D721Med (cell line): ENCODE data around the gene MORF4L1.

ENCODE experiments used
- DNase-seq: peaks from one replicate; pipeline ENCODE4 v3.0.0; 2011; ENCODE audit warnings: low spot score; ENCODE audit not compliant: insufficient read length
- FAIRE-seq: peaks from 2 replicates; lab custom pipeline; 2011; peaks lifted over from hg19 to GRCh38; lab: Jason Lieb, UNC
- TF ChIP-seq, protein P1 (sequence below): IDR thresholded peaks from 2 replicates; pipeline ENCODE4 v1.5.1; 2012; ENCODE audit warnings: mild to moderate bottlenecking, control low read depth; ENCODE audit not compliant: insufficient read depth; ENCODE audit errors: missing control alignments

Gene MORF4L1

GRCh38 chr15:78909160-78909695 is 36.5 kb downstream of the MORF4L1 start:
- FAIRE-seq (no peak), DNase-seq (no peak)
- TF ChIP-seq, protein P1, sequence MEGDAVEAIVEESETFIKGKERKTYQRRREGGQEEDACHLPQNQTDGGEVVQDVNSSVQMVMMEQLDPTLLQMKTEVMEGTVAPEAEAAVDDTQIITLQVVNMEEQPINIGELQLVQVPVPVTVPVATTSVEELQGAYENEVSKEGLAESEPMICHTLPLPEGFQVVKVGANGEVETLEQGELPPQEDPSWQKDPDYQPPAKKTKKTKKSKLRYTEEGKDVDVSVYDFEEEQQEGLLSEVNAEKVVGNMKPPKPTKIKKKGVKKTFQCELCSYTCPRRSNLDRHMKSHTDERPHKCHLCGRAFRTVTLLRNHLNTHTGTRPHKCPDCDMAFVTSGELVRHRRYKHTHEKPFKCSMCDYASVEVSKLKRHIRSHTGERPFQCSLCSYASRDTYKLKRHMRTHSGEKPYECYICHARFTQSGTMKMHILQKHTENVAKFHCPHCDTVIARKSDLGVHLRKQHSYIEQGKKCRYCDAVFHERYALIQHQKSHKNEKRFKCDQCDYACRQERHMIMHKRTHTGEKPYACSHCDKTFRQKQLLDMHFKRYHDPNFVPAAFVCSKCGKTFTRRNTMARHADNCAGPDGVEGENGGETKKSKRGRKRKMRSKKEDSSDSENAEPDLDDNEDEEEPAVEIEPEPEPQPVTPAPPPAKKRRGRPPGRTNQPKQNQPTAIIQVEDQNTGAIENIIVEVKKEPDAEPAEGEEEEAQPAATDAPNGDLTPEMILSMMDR = no peak

- TF ChIP-seq, protein P1 = peak; percentile 65
- FAIRE-seq (no peak), DNase-seq (no peak)
Measured at GRCh38 chr15:78909791-78910228, 37.1 kb downstream of the MORF4L1 start.

DNA sequence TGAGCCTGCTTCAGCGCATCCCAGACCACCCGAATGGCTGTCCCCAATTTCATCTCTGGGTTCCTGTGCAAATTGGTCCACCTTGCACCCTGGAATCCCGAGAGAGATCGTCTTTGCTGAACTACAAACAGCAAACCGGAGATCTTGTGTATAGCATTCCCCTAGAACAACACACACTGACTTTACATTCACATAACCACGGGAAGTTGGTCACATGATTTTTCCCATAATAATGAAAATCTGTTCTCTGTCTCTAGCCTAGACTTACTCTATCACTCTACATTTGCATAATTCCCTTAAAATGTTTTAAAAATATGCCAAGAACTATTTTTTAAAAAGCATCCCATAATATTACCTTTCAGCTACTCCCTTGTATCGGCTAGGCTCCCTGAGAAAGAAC is 37.6 kb downstream of the MORF4L1 start:
- DNase-seq (no peak), FAIRE-seq (no peak)
- TF ChIP-seq, protein P1 = no peak

DNA sequence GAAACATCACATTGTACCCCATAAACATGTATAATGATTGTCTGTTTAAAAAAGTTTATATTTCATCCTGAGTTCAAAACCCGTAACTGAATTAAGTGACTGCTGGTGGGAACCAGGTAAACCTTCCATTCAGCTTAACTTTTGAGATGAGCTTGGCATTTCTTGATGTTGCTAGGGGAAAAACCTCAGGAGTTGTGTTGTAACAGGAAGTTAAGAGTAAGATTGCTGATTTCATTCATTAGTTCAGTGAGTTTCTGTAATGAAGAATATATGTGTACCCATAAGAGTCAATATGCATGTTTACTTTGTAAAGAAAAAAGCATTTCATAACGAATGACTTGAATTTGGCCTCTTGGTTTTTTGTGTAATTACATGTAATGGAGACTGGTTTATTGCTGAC is 39.6 kb downstream of the MORF4L1 start:
- DNase-seq (no peak), FAIRE-seq (no peak)
- TF ChIP-seq, protein P1 = no peak

GRCh38 chr15:78913012-78913411 is 40.3 kb downstream of the MORF4L1 start:
- TF ChIP-seq, protein P1 = no peak
- FAIRE-seq (no peak), DNase-seq (no peak)

- TF ChIP-seq, protein P1 = no peak
- DNase-seq (no peak), FAIRE-seq (no peak)
Measured at GRCh38 chr15:78914027-78914764, 41.5 kb downstream of the MORF4L1 start.
